Stimulated activated naive CD4-positive, alpha-beta T cell treated with Interleukin-2 at 50 U/mL for 16 hours (primary cell): ENCODE measurements around the gene HIPK1.
"Not testable (repeated sequence)": the region's sequence is repeated elsewhere in the genome, so short reads cannot be mapped to it uniquely, and the experiment has no call there.

Experiments used
- DNase-seq: peaks from one replicate; lab custom pipeline; 2025; lab: John Stamatoyannopoulos, UW

Gene HIPK1

GRCh38 chr1:114011796-114012195 lies 82.7 kb downstream of the HIPK1 start:
- DNase-seq = no peak

GRCh38 chr1:114015075-114015474 lies 86.0 kb downstream of the HIPK1 start:
- DNase-seq = no peak

- not testable (repeated sequence) for DNase-seq
Measured at GRCh38 chr1:114019724-114020123, 90.6 kb downstream of the HIPK1 start.

GRCh38 chr1:114021665-114022099 lies 92.6 kb downstream of the HIPK1 start:
- DNase-seq = no peak

GRCh38 chr1:114022877-114023276 lies 93.8 kb downstream of the HIPK1 start:
- DNase-seq = no peak

GRCh38 chr1:114023377-114023776 lies 94.3 kb downstream of the HIPK1 start:
- DNase-seq = no peak

GRCh38 chr1:114024049-114024448 lies 94.9 kb downstream of the HIPK1 start:
- DNase-seq = no peak

GRCh38 chr1:114025609-114026401 lies 96.7 kb downstream of the HIPK1 start:
- no peak for DNase-seq

- no peak for DNase-seq
Measured at GRCh38 chr1:114026797-114027196, 97.7 kb downstream of the HIPK1 start.
